Esophagus muscularis mucosa (tissue), 4 donors: ENCODE measurements around the gene SIGLEC12. TPM values are rescaled to one million over a fixed set of nuclear protein-coding genes. Genes with fewer than 3 reads are reported as not detected.
"Not testable (repeated sequence)": the region's sequence is repeated elsewhere in the genome, so short reads cannot be mapped to it uniquely, and the experiment has no call there.

Experiments used
- DNase-seq: peaks from one replicate; pipeline ENCODE4 v3.0.0-alpha.2; 2017; ENCODE audit errors: extremely low spot score
- H3K27ac ChIP-seq, 4 donors: fragments of 200-600 bp; sonication (generic); replicated peaks in 1 of 4; 1 replicate in 3 of 4; 2 replicates in 1 of 4; pipeline ENCODE4 v1.5.1; 2016 to 2019; ENCODE audit warnings: mild to moderate bottlenecking in 1 of 4
- H3K27me3 ChIP-seq, 4 donors: fragments of 200-600 bp; sonication (generic); one replicate each; pipeline versions ENCODE4 v1.5.1 to v1.6.0; 2016 to 2019
- H3K36me3 ChIP-seq, 4 donors: fragments of 200-600 bp; sonication (generic); one replicate each; pipeline ENCODE4 v1.5.1; 2016 to 2019
- H3K4me1 ChIP-seq, 4 donors: fragments of 200-600 bp; sonication (generic); one replicate each; pipeline ENCODE4 v1.5.1; 2016 to 2019
- H3K4me3 ChIP-seq, 4 donors: fragments of 200-600 bp; sonication (generic); 1 replicate in 2 of 4; 2 replicates in 2 of 4; pipeline ENCODE4 v1.5.1; 2016 to 2019; ENCODE audit warnings: mild to moderate bottlenecking in 4 of 4, moderate library complexity in 1 of 4
- H3K9me3 ChIP-seq, 4 donors: fragments of 200-600 bp; sonication (generic); 1 replicate in 3 of 4; 2 replicates in 1 of 4; pipeline ENCODE4 v1.5.1; 2016 to 2019
- EP300 ChIP-seq: sonication (generic); formaldehyde crosslinking; IDR thresholded peaks from one replicate; pipeline ENCODE4 v1.6.1; 2017; ENCODE audit warnings: antibody characterized with exemption
- POLR2A ChIP-seq: fragments of 450-650 bp; IDR thresholded peaks from one replicate; pipeline ENCODE4 v1.6.1; 2017; ENCODE audit warnings: antibody characterized with exemption, moderate library complexity, mild to moderate bottlenecking, low read depth
- POLR2AphosphoS5 ChIP-seq, 2 donors: sonication (generic); formaldehyde crosslinking; IDR thresholded peaks; one replicate each; pipeline ENCODE4 v1.6.1; 2017; ENCODE audit warnings: antibody characterized with exemption in 2 of 2
- WGBS: methylation state at CpG from one replicate; pipeline ENCODE4 v1.1.5; 2018; 5-methylcytosine and 5-hydroxymethylcytosine counted together
- intact Hi-C: fragments of 100-400 bp; cut with DNase I; formaldehyde crosslinking; loops from one replicate; pipeline ENCODE4 v1.15.1; 2023
- small RNA-seq, 3 donors: library from RNA; depleted of rRNA; stranded (forward); fragments of <200 nt; gene quantifications; one replicate each; pipeline ENCODE3, GENCODE V24; 2016
- total RNA-seq, 4 donors: library from RNA; depleted of rRNA; stranded (reverse); fragments of >200 nt; gene quantifications; one replicate each; pipeline versions ENCODE4 v1.1.0 to v1.2.1, GENCODE V29; 2016
- TF ChIP-seq, protein P1 (sequence below), 3 experiments: fragments of 200-600 bp in 2 of 3; fragments of 450-650 bp in 1 of 3; sonication (generic) in 2 of 3; IDR thresholded peaks; one replicate each; pipeline ENCODE4 v1.5.1; 2017 to 2019; ENCODE audit warnings: antibody characterized with exemption in 3 of 3, mild to moderate bottlenecking in 2 of 3, moderate library complexity in 1 of 3

SIGLEC12 gene
- total RNA-seq, 4 donors from 2014 or later = 0.29 TPM; not detected in 3

DNA sequence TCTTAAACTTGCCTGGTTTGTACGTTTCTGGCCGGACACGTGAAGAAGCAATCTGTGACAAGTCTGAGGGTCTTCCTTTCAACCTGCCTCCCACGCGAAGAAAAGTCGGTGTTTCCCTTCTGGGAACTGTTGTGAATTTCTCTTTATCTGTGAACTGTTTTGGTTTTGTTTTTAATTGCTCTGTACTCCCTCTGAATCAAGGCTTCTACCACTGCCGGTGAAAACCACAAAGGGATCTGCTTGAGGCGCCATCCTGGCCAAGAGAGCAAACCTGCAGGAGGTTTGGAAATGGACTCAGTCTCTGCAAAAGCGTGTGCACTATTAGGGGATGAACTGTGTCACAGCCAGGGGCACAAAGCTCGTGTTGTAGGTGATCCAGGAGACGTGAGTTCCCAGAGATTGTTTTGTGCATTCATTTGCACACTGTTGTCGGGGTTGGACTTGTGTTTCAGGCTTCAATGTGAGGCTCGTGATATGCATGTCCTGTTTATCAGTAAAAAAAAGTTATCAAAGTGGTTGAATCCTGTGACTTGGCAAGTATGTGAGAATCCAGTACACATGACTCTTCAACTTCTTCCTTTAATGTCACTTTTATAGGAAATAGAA, 53.1 kb downstream of the SIGLEC12 start:
- no peaks in the 10 kb centered on the region for H3K36me3 ChIP-seq
- DNase-seq = no peak
- TF ChIP-seq POLR2AphosphoS5 (IDR thresholded peaks at IDR 0.05) (no peak), POLR2A (no peak), EP300 (no peak)
- TF ChIP-seq, protein P1, sequence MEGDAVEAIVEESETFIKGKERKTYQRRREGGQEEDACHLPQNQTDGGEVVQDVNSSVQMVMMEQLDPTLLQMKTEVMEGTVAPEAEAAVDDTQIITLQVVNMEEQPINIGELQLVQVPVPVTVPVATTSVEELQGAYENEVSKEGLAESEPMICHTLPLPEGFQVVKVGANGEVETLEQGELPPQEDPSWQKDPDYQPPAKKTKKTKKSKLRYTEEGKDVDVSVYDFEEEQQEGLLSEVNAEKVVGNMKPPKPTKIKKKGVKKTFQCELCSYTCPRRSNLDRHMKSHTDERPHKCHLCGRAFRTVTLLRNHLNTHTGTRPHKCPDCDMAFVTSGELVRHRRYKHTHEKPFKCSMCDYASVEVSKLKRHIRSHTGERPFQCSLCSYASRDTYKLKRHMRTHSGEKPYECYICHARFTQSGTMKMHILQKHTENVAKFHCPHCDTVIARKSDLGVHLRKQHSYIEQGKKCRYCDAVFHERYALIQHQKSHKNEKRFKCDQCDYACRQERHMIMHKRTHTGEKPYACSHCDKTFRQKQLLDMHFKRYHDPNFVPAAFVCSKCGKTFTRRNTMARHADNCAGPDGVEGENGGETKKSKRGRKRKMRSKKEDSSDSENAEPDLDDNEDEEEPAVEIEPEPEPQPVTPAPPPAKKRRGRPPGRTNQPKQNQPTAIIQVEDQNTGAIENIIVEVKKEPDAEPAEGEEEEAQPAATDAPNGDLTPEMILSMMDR (IDR thresholded peaks at IDR 0.05) = no peak
- H3K27ac ChIP-seq = no peak overlapping the region
- WGBS = 64% methylated on average over 13 of the region's 13 CpGs
- H3K4me3 ChIP-seq = no peak overlapping the region
- H3K4me1 ChIP-seq = no peaks in the 10 kb centered on the region
- intact Hi-C loops = no loop called here
- no peaks in the 10 kb centered on the region for H3K9me3 ChIP-seq
- H3K27me3 ChIP-seq = peaks cover 0 to 41% (median 0%) of the 10 kb centered on the region in 4 donors

DNA sequence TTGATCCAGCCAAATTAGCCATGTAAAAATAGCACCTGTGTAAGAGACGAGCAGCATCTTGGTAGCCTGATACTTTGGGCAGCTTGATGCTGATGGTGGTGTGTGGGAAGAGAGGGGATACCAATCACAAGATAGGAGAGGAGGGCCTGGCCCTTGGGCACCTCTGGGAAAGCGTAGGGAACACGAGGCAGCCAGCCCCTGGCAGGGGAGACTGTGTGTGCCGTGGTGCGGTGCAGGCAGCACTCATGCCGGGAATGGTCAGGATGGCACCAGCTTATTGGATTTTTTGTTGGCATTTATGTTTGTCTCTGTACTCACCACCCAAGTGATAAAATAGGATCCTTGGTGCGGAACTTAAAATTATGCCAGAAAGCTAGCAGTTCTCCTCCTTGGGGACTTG, 53.6 kb downstream of the SIGLEC12 start:
- no peaks in the 10 kb centered on the region for H3K9me3 ChIP-seq
- H3K27ac ChIP-seq = no peak overlapping the region
- H3K27me3 ChIP-seq = peaks cover 0 to 41% (median 0%) of the 10 kb centered on the region in 4 donors
- no peak overlapping the region for H3K4me3 ChIP-seq
- H3K36me3 ChIP-seq = no peaks in the 10 kb centered on the region
- WGBS = 84% methylated on average over 7 of the region's 7 CpGs
- intact Hi-C loops = no loop called here
- no peak for TF ChIP-seq POLR2A
- TF ChIP-seq, protein P1 (IDR thresholded peaks at IDR 0.05) = no peak
- TF ChIP-seq EP300 = no peak
- TF ChIP-seq POLR2AphosphoS5 (IDR thresholded peaks at IDR 0.05) = no peak
- no peak for DNase-seq
- no peaks in the 10 kb centered on the region for H3K4me1 ChIP-seq

DNA sequence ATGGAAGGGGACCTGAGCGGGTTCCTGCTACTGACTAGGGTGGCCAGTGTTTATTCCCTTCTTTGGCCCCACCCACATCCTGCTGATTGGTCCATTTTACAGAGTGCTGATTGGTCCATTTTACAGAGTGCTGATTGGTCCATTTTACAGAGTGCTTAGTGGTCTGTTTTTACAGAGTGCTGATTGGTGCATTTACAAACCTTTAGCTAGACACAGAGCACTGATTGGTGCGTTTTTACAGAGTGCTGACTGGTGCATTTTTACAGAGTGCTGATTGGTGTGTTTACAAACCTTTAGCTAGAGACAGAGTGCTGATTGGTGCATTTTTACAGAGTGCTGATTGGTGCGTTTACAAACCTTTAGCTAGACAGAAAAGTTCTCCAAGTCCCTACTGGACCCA, 54.1 kb downstream of the SIGLEC12 start:
- DNase-seq, intact Hi-C loops, H3K4me3 ChIP-seq, H3K27ac ChIP-seq, H3K4me1 ChIP-seq, H3K36me3 ChIP-seq, H3K9me3 ChIP-seq: not testable (repeated sequence)
- H3K27me3 ChIP-seq = peaks cover 0 to 41% (median 0%) of the 10 kb centered on the region in 4 donors
- WGBS = 87% methylated on average over 3 of the region's 3 CpGs

DNA sequence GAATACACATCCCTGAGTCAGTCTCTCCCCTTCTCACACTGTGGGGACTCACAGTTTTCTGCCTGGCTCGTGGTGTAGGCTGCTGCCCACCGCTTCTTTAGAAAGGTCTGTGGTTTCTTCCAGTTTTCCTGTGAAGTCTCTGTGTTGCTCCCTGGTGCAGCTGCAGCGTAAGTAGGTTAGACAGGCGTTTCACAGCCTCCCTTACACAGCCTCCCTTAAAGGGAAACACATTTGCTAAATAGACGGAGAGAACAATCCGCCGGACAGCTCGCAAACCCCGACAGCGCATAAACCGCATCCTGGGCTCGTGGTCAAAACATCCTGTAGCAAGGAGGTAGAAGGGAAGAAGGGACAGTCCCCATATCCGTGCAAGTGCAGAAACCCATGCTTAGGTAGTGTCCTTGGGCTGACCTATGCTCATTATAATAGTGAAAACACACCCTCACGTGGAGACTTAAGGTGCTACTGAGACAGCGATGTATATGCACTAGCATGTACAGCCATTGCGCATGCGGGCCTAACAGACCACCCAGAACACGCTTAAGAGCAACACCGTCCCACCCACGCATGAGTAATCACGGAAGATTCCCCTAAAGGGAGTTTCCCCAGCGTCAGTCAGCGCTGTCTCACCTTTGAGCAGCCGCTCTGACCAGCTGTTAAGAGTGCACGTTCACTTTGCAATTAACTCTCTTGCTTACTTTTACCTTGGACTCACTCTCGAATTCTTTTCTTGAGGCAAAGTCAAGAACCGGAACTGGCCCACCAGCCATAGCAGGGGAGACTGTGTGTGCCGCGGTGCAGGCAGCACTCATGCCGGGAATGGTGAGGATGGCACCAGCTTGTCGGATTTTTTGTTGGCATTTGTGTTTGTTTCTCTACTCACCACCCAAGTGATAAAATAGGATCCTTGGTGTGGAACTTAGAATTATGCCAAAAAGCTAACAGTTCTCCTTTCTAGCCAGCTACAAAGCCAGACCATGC, 59.9 kb downstream of the SIGLEC12 start:
- Histone ChIP-seq H3K4me1 (no peaks in the 10 kb centered on the region), H3K27me3 (peaks cover 0 to 72% (median 0%) of the 10 kb centered on the region in 4 donors)
- intact Hi-C loops = no loop called here

More for the DNA sequence above, 59.9 kb downstream of the SIGLEC12 start:
- Histone ChIP-seq H3K9me3 (no peaks in the 10 kb centered on the region), H3K4me3 (peak overlapping the region in 2 of 4 donors; percentile 1 to 12), H3K36me3 (no peaks in the 10 kb centered on the region), H3K27ac (no peak overlapping the region)
- no peak for DNase-seq
- 58% methylated on average over 25 of the region's 31 CpGs for WGBS
- TF ChIP-seq POLR2AphosphoS5 (IDR thresholded peaks at IDR 0.05) (no peak), EP300 (no peak), POLR2A (no peak)
- TF ChIP-seq, protein P1 (IDR thresholded peaks at IDR 0.05) = no peak

Small RNA genes within 50 kb of the gene (small RNA-seq; reads per million reads assigned to genes)
- gene AC020914.3 (0 reads per million in 3 donors), gene AC020914.5 (0 reads per million in 3 donors)

Other genes starting within 250 kb of the SIGLEC12 start
- gene IGLON5, start 190.2 kb downstream of the SIGLEC12 start, total RNA-seq = under 1 TPM in 1 of 4 donors, not detected in 3; 0.17 TPM
- 1 to 10 TPM; 1.3 to 3.4 (median 2.2) TPM for gene VSIG10L, start 159.7 kb downstream of the SIGLEC12 start, total RNA-seq
- gene ETFB, start 135.4 kb downstream of the SIGLEC12 start, total RNA-seq = 100 to 1,000 TPM in 2 of 4 donors, 10 to 100 TPM in 2; 86.3 to 121 (median 106) TPM
- gene CLDND2, start 132.8 kb downstream of the SIGLEC12 start, total RNA-seq = not detected
- gene NKG7, start 129.1 kb downstream of the SIGLEC12 start, total RNA-seq = 1 to 10 TPM in 3 of 4 donors, not detected in 1; 1.5 to 4.1 (median 2.4) TPM
- not detected for gene LIM2, start 113.8 kb downstream of the SIGLEC12 start, total RNA-seq
- not detected for gene C19orf84, start 111.2 kb downstream of the SIGLEC12 start, total RNA-seq
- gene SIGLEC10, start 84.2 kb downstream of the SIGLEC12 start, total RNA-seq = 1 to 10 TPM; 1.4 to 4.1 (median 2.4) TPM
- gene SIGLEC8, start 43.3 kb downstream of the SIGLEC12 start, total RNA-seq = 1 to 10 TPM in 1 of 4 donors, under 1 TPM in 2, not detected in 1; 0.66 to 1.7 (median 0.86) TPM
- not detected for gene CEACAM18, start 23.3 kb downstream of the SIGLEC12 start, total RNA-seq
- gene SIGLEC6, start 29.9 kb upstream of the SIGLEC12 start, total RNA-seq = 1 to 10 TPM in 3 of 4 donors, under 1 TPM in 1; 0.58 to 6.3 (median 3.5) TPM
- 1 to 10 TPM; 3.6 to 5.8 (median 4.9) TPM for gene ZNF175, start 69.5 kb upstream of the SIGLEC12 start, total RNA-seq
- 1 to 10 TPM in 2 of 4 donors, under 1 TPM in 2; 0.52 to 2.0 (median 1.00) TPM for gene SIGLEC5, start 128.6 kb upstream of the SIGLEC12 start, total RNA-seq
- gene SIGLEC14, start 145.0 kb upstream of the SIGLEC12 start, total RNA-seq = 1 to 10 TPM in 3 of 4 donors, not detected in 1; 2.5 to 9.9 (median 5.0) TPM
- 10 to 100 TPM; 11.8 to 37.8 (median 17.4) TPM for gene SPACA6, start 191.5 kb upstream of the SIGLEC12 start, total RNA-seq
- gene HAS1, start 222.2 kb upstream of the SIGLEC12 start, total RNA-seq = 10 to 100 TPM in 1 of 4 donors, 1 to 10 TPM in 1, under 1 TPM in 2; under 0.01 to 28.8 (median 1.3) TPM